NCI-H187 treated with DMSO at 0.1 percent for 48 hours (cell line): Measurements from ENCODE around the gene GRIK2.

Experiments used
- DNase-seq: peaks from one replicate; lab custom pipeline; 2025; lab: John Stamatoyannopoulos, UW

GRIK2 gene

GRCh38 chr6:101454106-101454676 lies 60.7 kb downstream of the GRIK2 start:
- peak; percentile 57 for DNase-seq

- no peak for DNase-seq
Observed at GRCh38 chr6:101458336-101458735, 64.8 kb downstream of the GRIK2 start.

DNA sequence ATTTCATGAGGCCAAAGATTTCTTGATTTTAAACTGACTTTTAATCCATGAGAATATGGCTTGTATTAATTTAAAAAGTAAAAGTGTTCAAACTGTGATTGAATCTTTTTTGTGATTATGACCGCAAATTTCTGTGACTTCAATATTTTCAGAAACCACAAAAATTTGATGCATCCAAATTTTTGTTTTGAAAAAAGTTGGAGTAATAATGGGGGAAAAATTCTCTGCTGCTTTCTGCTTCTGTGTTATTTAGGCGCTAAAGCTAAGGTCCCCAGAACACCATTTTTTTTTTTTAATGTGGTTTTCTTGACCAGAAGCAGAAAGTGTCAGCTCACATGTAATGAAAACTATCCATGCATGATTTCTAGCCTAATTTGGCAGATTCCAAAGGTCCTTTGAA lies 65.3 kb downstream of the GRIK2 start:
- DNase-seq: no peak

DNA sequence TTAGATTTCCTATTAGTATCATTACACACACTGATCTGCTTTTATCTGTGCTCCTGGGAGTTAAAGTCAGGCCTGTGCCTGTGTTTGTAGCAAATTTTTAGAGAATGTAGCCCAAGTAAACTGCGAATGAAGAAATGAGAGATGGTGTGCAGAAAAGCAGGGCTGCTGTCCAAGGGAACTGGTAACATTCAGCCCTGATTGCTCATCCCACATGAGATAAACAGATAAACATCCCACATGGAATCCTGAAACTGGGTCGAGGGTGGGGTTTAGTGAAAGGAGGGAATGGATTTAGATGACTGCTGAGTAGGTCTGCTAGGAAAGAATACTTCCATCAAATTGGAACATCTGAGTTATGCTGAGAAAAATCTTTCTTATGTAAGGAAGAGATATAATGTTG lies 69.1 kb downstream of the GRIK2 start:
- no peak for DNase-seq

DNA sequence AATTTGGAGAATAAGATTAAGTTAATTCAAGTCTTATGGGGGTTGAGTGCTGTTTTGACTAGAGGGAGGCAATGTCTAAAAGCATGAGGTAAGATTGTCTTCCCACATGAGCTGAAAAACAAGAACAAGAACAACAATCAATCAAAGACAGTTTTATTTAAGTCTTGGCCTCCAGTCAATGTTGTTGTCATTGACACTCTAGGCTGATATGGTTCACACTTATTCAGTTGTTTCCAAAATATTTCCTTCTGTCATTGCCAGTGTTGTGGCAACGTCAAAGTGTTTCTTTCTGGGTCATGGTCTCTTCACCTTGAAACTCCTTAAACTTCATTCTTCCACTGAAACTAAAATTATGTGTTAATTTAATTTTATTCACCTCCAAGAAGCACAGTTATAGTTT lies 72.4 kb downstream of the GRIK2 start:
- no peak for DNase-seq

GRCh38 chr6:101477436-101477835 lies 83.9 kb downstream of the GRIK2 start:
- DNase-seq: no peak

DNA sequence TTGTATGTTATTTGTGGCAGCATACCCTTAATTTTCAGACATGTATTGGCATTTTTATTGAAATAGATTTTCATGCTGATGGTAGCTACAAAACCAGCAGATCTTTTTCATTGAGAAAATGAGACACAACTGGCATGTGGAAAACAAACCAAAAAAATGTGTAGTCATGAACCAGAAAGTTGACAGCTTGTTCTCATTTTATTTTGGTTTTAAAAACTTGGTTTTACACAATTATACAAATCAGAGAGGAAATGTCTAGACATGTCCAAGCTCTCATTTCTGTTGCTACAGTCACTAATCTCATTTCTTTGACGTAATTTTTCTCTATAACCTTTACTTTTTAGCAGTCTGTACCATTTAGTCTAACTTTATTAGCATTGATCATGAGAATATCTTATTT lies 85.4 kb downstream of the GRIK2 start:
- DNase-seq: no peak

GRCh38 chr6:101482606-101483005 lies 89.1 kb downstream of the GRIK2 start:
- DNase-seq: no peak

DNA sequence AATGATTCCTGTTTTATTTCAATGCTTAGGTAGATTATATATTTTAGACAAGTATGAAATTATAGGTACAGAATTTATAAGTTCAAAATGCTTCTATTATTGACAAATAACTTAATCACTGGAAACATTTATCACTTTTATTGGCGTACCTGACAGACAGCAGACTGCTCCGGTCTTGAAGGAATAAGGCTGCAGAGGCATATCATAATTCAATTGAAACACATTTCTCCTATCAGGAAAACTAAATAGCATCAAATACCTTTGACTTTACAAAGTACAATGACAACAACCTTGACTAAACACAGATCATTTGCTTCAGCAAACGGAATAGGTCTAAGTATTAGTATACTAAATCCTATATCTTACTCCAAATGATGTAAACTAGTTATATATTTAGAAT lies 91.3 kb downstream of the GRIK2 start:
- no peak for DNase-seq

GRCh38 chr6:101486124-101486523 lies 92.6 kb downstream of the GRIK2 start:
- DNase-seq: no peak

DNA sequence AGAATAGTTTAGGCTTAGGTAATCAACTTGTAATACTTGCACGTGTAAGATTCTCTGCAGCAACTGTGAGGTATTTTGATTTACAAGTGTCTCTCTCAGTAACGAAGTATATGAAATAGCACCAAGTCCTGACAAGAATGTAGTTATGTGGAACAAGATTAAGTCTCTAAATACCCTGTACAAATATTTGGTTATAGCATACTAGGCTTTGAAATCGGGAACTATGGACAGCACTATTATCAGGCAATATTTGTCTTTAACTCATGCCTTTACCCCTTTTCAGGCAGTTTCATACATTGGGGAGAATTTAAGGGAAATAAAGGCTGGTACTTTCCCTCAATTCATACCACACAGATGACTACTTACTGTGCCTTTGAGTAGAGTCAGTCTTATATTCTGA lies 93.2 kb downstream of the GRIK2 start:
- DNase-seq: no peak

- DNase-seq: no peak
Observed at GRCh38 chr6:101489456-101489855, 95.9 kb downstream of the GRIK2 start.

DNA sequence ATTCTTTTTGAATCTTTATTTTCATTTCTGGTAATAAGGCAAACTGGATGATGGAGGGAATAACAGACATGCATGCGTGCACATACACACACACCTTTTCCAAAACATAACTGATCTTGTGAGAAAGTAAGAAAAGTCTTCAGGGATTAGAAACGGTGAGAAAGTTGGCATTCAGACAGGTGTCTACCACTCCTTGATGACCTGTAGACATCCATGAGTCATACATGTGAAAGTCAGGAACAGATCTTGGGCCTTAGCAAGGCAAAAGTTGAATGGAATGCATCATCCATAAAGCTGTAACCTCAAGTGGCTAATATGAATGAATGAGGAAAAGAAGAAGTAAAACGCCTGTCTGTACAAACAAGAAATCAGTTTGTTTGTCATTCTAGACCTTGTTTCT lies 97.3 kb downstream of the GRIK2 start:
- DNase-seq: no peak

GRCh38 chr6:101502818-101503217 lies 109.3 kb downstream of the GRIK2 start:
- DNase-seq: no peak

DNA sequence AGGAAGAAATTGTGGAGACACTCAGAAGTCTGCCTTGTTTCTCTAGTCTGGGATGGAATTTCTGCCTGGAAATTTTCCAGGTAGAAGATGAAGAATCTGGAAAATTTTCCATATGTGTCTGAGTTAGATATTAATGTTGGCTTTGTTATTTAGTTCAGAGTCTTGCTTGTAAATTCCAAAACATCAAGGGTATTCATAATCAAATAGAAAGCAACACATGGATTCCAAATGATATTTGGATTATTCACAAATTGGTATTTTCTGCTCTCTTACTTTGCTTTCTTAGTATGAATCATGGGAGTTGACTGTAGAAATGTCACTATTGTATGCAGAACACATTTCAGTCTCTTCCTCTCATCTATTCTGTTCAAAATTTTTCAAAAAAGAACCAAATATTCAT lies 116.0 kb downstream of the GRIK2 start:
- DNase-seq: no peak

GRCh38 chr6:101513181-101513580 lies 119.7 kb downstream of the GRIK2 start:
- DNase-seq: no peak

DNA sequence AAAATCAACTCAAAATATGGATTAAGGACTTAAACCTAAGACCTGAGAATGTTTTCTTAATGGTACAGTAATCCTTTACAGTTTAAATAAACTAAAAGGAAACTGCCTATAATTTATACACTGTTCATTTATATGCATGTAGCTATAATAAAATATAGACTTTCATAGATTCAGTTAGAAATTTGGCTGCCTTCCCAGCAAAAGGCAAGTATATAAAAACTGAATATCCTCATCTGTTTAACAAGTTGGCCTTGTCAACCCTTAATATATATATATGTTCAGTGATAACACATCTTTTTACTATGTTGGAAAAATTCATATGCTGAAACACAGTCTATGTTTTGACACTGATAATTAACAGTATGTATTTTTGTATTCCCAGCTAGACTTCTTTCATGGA lies 123.1 kb downstream of the GRIK2 start:
- DNase-seq: no peak

DNA sequence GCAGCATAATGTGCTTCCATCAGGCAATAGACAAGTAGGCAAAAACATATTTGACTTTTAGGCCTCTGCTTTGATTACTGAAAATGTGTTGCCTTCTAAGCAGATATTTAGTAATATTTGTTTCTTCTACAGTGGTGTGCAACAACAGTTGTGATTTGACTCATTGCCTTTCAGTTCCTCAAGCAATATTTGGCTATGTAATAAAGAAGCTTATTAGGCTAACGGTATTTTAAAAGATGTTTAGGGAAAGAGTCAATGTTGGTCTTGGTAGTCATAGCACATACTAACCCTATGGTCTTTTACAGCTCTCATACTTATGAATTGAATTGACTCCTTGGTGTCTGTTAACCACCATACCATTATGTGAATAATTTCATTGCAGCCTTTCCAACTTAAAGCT lies 124.1 kb downstream of the GRIK2 start:
- DNase-seq: no peak

GRCh38 chr6:101522254-101522653 lies 128.7 kb downstream of the GRIK2 start:
- no peak for DNase-seq

GRCh38 chr6:101527467-101527866 lies 134.0 kb downstream of the GRIK2 start:
- no peak for DNase-seq

DNA sequence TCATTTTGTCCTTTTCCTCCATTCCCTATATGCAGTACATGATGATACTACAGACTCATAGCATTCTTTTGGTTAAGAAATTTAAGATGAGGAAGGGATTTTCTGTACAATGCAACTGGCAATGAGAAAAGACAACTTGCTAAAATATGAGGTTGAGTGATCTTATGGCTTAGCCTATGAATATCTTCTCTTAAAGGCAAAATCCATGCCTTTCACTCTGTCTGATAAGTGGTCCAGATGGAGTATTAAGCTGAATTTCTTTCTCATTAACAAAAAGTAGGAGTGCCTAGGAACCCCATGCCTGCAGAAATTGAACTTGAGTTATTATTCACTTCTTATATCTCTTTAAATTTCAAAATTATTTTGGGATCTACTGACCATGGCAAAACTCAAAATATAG lies 135.3 kb downstream of the GRIK2 start:
- no peak for DNase-seq

DNA sequence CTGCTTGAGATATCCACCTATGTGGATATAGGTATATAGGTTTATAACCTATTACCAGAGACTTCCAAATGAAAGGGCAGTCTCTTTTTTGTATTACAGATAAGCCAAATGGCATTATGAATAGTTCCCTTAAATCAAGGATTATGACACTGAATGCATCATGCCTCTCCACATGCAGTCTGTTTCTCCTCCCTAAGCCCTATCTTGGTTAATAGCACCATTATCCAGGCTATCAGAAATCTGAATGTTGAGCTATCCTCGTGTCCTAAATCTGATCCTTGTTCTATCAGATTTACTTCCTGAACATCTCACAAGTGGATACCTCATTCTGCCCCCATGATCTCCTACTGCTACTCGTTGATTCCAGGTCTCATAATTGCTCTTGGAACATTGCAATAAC lies 138.0 kb downstream of the GRIK2 start:
- DNase-seq: no peak

DNA sequence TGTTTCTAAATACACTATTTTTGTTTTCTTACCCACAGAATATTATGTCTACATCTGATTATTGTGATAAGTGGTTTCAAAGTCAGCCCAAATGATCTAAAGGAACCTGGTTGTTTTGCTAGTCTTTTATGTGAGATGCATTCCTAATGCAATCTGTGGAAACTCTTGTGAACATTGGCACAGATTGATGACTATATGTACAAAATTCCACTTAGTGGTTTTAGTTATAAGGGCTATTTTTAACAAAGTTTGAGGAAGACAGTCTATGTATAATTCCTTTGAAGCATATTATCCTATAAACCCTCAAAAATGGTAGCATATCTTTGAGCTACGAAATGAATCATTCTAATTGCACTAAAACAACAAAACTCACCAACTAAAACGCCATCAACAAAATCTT lies 140.9 kb downstream of the GRIK2 start:
- no peak for DNase-seq

DNA sequence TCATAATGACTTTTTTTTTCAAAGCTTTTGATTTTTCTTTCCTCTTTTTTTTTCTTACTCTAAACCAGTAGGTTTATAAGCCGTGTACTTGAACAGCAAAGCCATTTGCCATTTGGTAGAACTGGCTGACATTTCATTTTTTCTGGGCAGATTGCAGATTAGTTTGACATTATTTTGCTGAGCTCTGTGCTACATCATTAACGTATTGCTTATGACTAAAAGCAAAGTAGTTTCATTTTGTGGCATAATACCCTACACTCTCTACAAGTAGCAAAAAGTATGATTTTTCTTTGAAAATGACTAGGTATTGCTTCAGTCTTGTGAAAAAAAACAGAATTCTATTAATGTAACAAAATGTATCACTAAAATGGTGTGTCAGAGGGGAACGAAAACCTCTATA lies 141.3 kb downstream of the GRIK2 start:
- no peak for DNase-seq

- no peak for DNase-seq
Observed at GRCh38 chr6:101537753-101538316, 144.3 kb downstream of the GRIK2 start.
